22Rv1 (cell line): Measurements from ENCODE around the gene SLC7A5.

Experiments
- ZFX ChIP-seq: fragments of 450-650 bp; IDR thresholded peaks from 2 replicates; pipeline ENCODE4 v1.6.1; 2017; ENCODE audit warnings: antibody characterized with exemption, borderline replicate concordance
- TF ChIP-seq, protein P1 (sequence below): fragments of 450-650 bp; IDR thresholded peaks from 2 replicates; pipeline ENCODE4 v1.5.1; 2017; ENCODE audit warnings: mild to moderate bottlenecking

DNA sequence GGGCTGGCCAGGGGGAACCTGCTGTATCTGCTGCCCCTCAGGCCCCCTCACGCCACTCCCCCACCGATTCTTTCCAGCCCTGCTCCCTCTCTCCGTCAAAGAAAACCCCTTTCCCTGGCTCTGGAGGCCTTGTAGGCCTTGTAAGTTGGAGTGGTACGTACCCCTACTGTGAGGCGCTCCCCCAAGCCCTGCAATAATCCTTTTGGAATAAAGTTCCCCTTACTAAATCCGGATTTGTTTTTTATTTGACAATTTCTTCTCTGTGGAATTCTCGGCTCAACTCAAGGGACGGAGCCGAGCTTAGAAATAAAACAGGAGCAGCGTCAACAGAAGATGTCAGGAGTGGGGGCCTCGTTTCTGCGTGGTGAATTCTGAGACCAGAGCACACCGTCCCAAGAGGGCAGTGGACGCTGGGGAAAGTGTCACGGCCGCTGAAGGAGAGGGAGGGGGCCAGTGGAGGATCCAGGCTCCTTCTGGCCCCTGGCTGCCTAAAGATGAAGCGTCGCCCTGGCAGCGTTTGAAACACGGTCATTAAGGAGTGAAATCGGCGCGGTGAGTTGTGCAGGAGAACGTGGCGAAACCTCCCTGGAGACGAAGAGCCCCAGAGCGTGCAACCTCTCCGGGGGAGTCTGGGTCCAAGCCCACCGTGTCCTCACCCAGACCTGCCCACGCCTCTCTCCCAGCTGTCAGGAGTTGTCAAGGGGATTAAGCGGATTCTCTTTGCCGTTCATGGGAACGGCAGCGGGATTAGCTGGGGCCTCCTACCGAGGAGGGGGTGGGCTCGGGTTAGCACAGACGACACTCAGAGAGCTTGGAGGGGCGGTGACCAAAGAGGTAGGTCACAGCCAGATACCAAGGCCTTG is 47.0 kb downstream of the SLC7A5 start:
- TF ChIP-seq, protein P1, sequence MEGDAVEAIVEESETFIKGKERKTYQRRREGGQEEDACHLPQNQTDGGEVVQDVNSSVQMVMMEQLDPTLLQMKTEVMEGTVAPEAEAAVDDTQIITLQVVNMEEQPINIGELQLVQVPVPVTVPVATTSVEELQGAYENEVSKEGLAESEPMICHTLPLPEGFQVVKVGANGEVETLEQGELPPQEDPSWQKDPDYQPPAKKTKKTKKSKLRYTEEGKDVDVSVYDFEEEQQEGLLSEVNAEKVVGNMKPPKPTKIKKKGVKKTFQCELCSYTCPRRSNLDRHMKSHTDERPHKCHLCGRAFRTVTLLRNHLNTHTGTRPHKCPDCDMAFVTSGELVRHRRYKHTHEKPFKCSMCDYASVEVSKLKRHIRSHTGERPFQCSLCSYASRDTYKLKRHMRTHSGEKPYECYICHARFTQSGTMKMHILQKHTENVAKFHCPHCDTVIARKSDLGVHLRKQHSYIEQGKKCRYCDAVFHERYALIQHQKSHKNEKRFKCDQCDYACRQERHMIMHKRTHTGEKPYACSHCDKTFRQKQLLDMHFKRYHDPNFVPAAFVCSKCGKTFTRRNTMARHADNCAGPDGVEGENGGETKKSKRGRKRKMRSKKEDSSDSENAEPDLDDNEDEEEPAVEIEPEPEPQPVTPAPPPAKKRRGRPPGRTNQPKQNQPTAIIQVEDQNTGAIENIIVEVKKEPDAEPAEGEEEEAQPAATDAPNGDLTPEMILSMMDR = no peak
- TF ChIP-seq ZFX = no peak
